HepG2 (cell line): ENCODE results near the gene KRT6C. TPM values are rescaled to one million over a fixed set of nuclear protein-coding genes. Genes with fewer than 3 reads are reported as not detected.

Experiments
- ATAC-seq: fragments of 200-7000 bp; cut with Tn5 transposase; 3 replicates; pipeline ENCODE4 v1.9.1; 2020; ENCODE audit warnings: mild to moderate bottlenecking, moderate library complexity
- BruUV-seq: library from RNA; stranded (reverse); fragments of 400-500 nt; replicated peaks from 2 replicates; lab custom pipeline; 2021; lab: Mats Ljungman, UMichigan
- CTCF ChIA-PET: fragments of 300-600 bp; formaldehyde crosslinking; extraction: SDS; loops from one replicate; lab custom pipeline; 2021; ENCODE audit warnings: low total read pairs, inconsistent platforms, low intra/inter-chr PET ratio; lab: Yijun Ruan, JAX
- POLR2A ChIA-PET: fragments of 350-600 bp; sonication (Branson Sonifier 250); formaldehyde crosslinking; loops from one replicate; lab custom pipeline; 2020; ENCODE audit warnings: antibody characterized with exemption, inconsistent platforms; lab: Yijun Ruan, JAX
- DNase-seq: peaks from one replicate; pipeline ENCODE4 v3.0.0-alpha.2; 2015; ENCODE audit warnings: low spot score
- FAIRE-seq: peaks from 3 replicates; lab custom pipeline; 2011; peaks lifted over from hg19 to GRCh38; lab: Jason Lieb, UNC
- H2AFZ ChIP-seq: one replicate; pipeline ENCODE4 v1.6.1; 2011; ENCODE audit warnings: low read length, inconsistent platforms
- H3K27ac ChIP-seq: fragments of 300-600 bp; 3 replicates; pipeline ENCODE4 v1.8.0; 2011; ENCODE audit warnings: mixed run types, mild to moderate bottlenecking, mixed read lengths, low read length, inconsistent platforms; ENCODE audit not compliant: insufficient read depth; ENCODE audit errors: extremely low read length
- H3K27me3 ChIP-seq, 2 experiments: fragments of 200-600 bp in 1 of 2; 2 replicates in 1 of 2; 3 replicates in 1 of 2; pipeline versions ENCODE4 v1.6.0 to v1.8.0; 2011; ENCODE audit warnings: low read length in 2 of 2, mild to moderate bottlenecking in 2 of 2, moderate library complexity in 2 of 2, inconsistent platforms in 1 of 2; ENCODE audit not compliant: insufficient read depth in 2 of 2, control insufficient read depth in 1 of 2
- H3K36me3 ChIP-seq, 2 experiments: fragments of 200-600 bp in 1 of 2; replicated peaks in 1 of 2; 2 replicates in 1 of 2; 3 replicates in 1 of 2; pipeline versions ENCODE4 v1.5.1 to v1.8.0; 2011; ENCODE audit warnings: low read length in 2 of 2, inconsistent platforms in 1 of 2; ENCODE audit not compliant: insufficient read depth in 2 of 2, control insufficient read depth in 1 of 2
- H3K4me1 ChIP-seq: 2 replicates; pipeline ENCODE4 v1.5.1; 2012; ENCODE audit warnings: low read length, inconsistent platforms; ENCODE audit not compliant: insufficient read depth
- H3K4me2 ChIP-seq: 2 replicates; pipeline ENCODE4 v1.6.0; 2011; ENCODE audit warnings: low read depth, low read length, inconsistent platforms
- H3K4me3 ChIP-seq, 3 experiments: fragments of 200-600 bp in 1 of 3; sonication (generic), shearing (Covaris generic) in 1 of 3; replicated peaks in 1 of 3; 2 replicates each; pipeline ENCODE4 v1.5.1; 2011 to 2016; ENCODE audit warnings: low read length in 3 of 3, inconsistent platforms in 2 of 3, low read depth in 2 of 3, mild to moderate bottlenecking in 2 of 3, control low read depth in 1 of 3, mixed read lengths in 1 of 3; ENCODE audit not compliant: insufficient read depth in 1 of 3
- H3K79me2 ChIP-seq: one replicate; pipeline ENCODE4 v1.6.1; 2011; ENCODE audit warnings: low read length, inconsistent platforms; ENCODE audit not compliant: insufficient read depth
- H3K9ac ChIP-seq: 2 replicates; pipeline ENCODE4 v1.6.0; 2011; ENCODE audit warnings: mild to moderate bottlenecking, low read depth, low read length, inconsistent platforms; ENCODE audit not compliant: insufficient read depth
- H3K9me3 ChIP-seq: 2 replicates; pipeline ENCODE4 v1.5.1; 2012; ENCODE audit warnings: mild to moderate bottlenecking, low read length
- H4K20me1 ChIP-seq: 2 replicates; pipeline ENCODE4 v1.6.0; 2011; ENCODE audit warnings: inconsistent platforms, mild to moderate bottlenecking, low read length, moderate library complexity; ENCODE audit not compliant: insufficient read depth
- ARNTL ChIP-seq: sonication (generic); formaldehyde crosslinking; IDR thresholded peaks from 2 replicates; pipeline ENCODE4 v1.4.0; 2020; ENCODE audit warnings: mild to moderate bottlenecking, missing genetic modification reagents
- DPF2 ChIP-seq: sonication (generic); formaldehyde crosslinking; IDR thresholded peaks from 2 replicates; pipeline ENCODE4 v1.4.0; 2020; ENCODE audit warnings: mild to moderate bottlenecking, low read depth, missing genetic modification reagents, borderline replicate concordance
- MATR3 ChIP-seq: sonication (generic); formaldehyde crosslinking; IDR thresholded peaks from 2 replicates; pipeline ENCODE4 v1.4.0; 2020; ENCODE audit warnings: missing genetic modification reagents
- MBD4 ChIP-seq: IDR thresholded peaks from 2 replicates; pipeline ENCODE4 v1.6.1; 2012; ENCODE audit warnings: low read length, inconsistent platforms, borderline replicate concordance
- MXD4 ChIP-seq: IDR thresholded peaks from 2 replicates; pipeline ENCODE4 v1.6.1; 2016; ENCODE audit warnings: mild to moderate bottlenecking, missing biosample characterization, missing genetic modification reagents
- PAX8 ChIP-seq: sonication (generic); formaldehyde crosslinking; IDR thresholded peaks from 2 replicates; pipeline ENCODE4 v1.8.0; 2022; ENCODE audit warnings: mild to moderate bottlenecking, missing genetic modification reagents, borderline replicate concordance
- RCOR2 ChIP-seq: IDR thresholded peaks from 2 replicates; pipeline ENCODE4 v1.6.1; 2016; ENCODE audit warnings: missing biosample characterization, missing genetic modification reagents
- SYNCRIP ChIP-seq: fragments of 200-400 bp; formaldehyde crosslinking; IDR thresholded peaks from 2 replicates; pipeline ENCODE4 v1.6.1; 2018; ENCODE audit warnings: mild to moderate bottlenecking, low read depth, low read length; ENCODE audit not compliant: insufficient read depth
- U2AF1 ChIP-seq: fragments of 200-400 bp; formaldehyde crosslinking; optimal IDR thresholded peaks from 2 replicates; pipeline ENCODE3; 2017; ENCODE audit warnings: mild to moderate bottlenecking, low read depth, low read length
- ZNF282 ChIP-seq: fragments of 450-650 bp; IDR thresholded peaks from 2 replicates; pipeline ENCODE4 v1.6.1; 2018; ENCODE audit not compliant: partially characterized antibody
- ZNF589 ChIP-seq: sonication (generic); formaldehyde crosslinking; conservative IDR thresholded peaks from 2 replicates; pipeline ENCODE4 v1.8.0; 2022; ENCODE audit warnings: mild to moderate bottlenecking, moderate library complexity, missing genetic modification reagents
- ZSCAN25 ChIP-seq: sonication (generic); formaldehyde crosslinking; IDR thresholded peaks from 2 replicates; pipeline ENCODE4 v1.8.0; 2022; ENCODE audit warnings: mild to moderate bottlenecking, missing genetic modification reagents
- WGBS: methylation state at CpG from one replicate; pipeline ENCODE4 v1.1.6; 2017; ENCODE audit warnings: low lambda C conversion rate; 5-methylcytosine and 5-hydroxymethylcytosine counted together
- in situ Hi-C: cut with HindIII; loops from 2 replicates; pipeline ENCODE4 v1.10.0; 2017; ENCODE audit warnings: low pct_unique_long_range_greater_than_20kb; ENCODE audit not compliant: extremely low pct_ligation_motif_present
- intact Hi-C: fragments of 100-400 bp; cut with micrococcal nuclease; formaldehyde crosslinking; loops from one replicate; pipeline ENCODE4 v1.10.0; 2022; ENCODE audit not compliant: unreplicated experiment
- polyA plus RNA-seq, 8 experiments: library from polyadenylated mRNA; depleted of rRNA in 3 of 8; stranded (reverse) in 7 of 8; unstranded in 1 of 8; fragments of >200 nt; fragmentation: Illumina TruSeq in 4 of 8; extraction: Trizol in 4 of 8; gene quantifications; 2 replicates each; pipeline versions ENCODE4 v1.2.1 to v1.2.3, GENCODE V29; 2011 to 2016; ENCODE audit warnings: low read depth in 4 of 8, missing spikeins in 1 of 8, mixed read lengths in 1 of 8; ENCODE audit not compliant: insufficient read depth in 1 of 8
- total RNA-seq, 5 experiments: library from RNA; depleted of rRNA; stranded (reverse); fragments of >200 nt; fragmentation: Illumina TruSeq; extraction: Trizol; gene quantifications; 2 replicates each; pipeline ENCODE4 v1.2.3, GENCODE V29; 2016; ENCODE audit warnings: low read depth in 1 of 5
- TF ChIP-seq, protein P1 (sequence below): sonication (generic); formaldehyde crosslinking; IDR thresholded peaks from 2 replicates; pipeline ENCODE4 v1.5.0; 2020; ENCODE audit warnings: missing genetic modification reagents, mild to moderate bottlenecking, borderline replicate concordance

Gene KRT6C
- total and polyA plus RNA-seq, 2 of the 13 experiments (the other 11 are each of a cell fraction or from before 2014, with no cell fraction given), result 0.03 TPM; not detected in 1

DNA sequence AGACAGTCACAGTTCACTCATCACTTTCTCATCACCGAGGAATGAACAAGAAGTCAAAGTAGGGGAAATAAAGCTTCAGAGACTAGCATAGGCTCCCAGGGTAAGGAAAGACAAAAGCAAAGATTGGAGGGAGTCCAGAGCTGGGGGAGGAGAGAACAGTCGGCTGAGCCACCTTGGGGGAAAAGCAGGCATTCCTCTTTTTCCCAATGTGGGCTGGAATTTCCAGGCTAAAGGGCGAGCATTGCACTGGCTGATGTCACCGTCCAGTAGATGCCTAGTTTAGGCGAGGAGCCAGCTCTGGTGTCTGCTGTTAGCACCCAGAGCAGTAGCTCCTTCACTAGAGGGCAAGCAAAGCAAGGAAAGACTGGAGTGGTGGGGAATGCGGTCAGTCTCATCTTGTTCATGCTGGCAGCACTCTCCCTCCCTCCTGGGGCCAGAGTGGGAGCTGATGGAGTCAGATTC is 31.0 kb downstream of the KRT6C start:
- TF ChIP-seq U2AF1 (no peak), ZNF589 (CRISPR knock-in tag) (no peak), MATR3 (CRISPR knock-in tag) (no peak), PAX8 (CRISPR knock-in tag) (no peak), SYNCRIP (no peak), ARNTL (CRISPR knock-in tag) (no peak), RCOR2 (CRISPR knock-in tag) (no peak)
- Histone ChIP-seq H4K20me1 (no peaks in the 10 kb centered on the region), H3K9ac (no peak overlapping the region), H3K4me2 (no peak overlapping the region), H3K4me3 (no peak overlapping the region), H3K9me3 (no peaks in the 10 kb centered on the region), H2AFZ (no peak overlapping the region), H3K4me1 (peaks cover 13% of the 10 kb centered on the region), H3K27ac (no peak overlapping the region), H3K79me2 (no peaks in the 10 kb centered on the region), H3K36me3 (no peaks in the 10 kb centered on the region), H3K27me3 (peaks cover 1 to 4% of the 10 kb centered on the region in 2 experiments; a peak in 2 of 5 replicates)
- BruUV-seq, result no TSS peak
- no peak for DNase-seq
- in situ Hi-C loops, result no loop called here
- ChIA-PET POLR2A (no interaction called here), CTCF (no interaction called here)
- intact Hi-C loops, result no loop called here
- 2% methylated on average over 5 of the region's 6 CpGs for WGBS
- ATAC-seq, result no peak
- FAIRE-seq, result no peak

DNA sequence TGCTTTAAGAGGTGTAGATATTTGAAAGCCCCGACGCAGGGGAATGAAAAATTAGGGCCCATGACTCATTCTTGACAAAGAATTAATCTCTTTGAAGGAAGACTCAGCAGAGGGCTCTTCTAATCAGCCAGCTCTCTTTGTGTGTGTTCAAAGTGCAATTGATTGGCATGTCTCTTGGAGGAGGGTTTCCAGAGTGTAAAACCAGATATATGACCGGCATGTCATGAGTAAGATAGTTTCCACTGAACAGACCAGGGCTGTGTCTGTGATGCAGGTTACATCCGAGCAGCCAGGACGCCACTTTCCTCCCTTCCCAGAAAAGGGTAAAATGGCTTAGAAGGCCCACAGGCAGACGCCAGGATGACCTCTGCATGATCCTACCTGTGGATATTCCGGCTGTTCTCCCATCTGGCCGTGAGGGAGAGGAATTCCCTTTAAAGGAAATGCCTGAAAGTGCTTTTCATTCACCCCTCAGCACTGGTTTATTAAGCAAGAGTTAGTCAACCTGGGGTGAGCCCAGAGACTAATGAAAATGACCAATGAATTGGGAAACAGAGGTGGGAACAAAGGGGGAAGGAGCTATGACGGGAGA is 32.2 kb downstream of the KRT6C start:
- intact Hi-C loops (no loop called here), in situ Hi-C loops (no loop called here)
- Histone ChIP-seq H3K27me3 (peaks cover 1 to 2% of the 10 kb centered on the region in 2 experiments; a peak in 2 of 5 replicates), H3K9me3 (no peaks in the 10 kb centered on the region), H3K36me3 (no peaks in the 10 kb centered on the region), H3K4me1 (peaks cover 13% of the 10 kb centered on the region), H4K20me1 (no peaks in the 10 kb centered on the region), H3K4me3 (no peak overlapping the region), H2AFZ (no peak overlapping the region)
- 4% methylated on average over 8 of the region's 9 CpGs for WGBS
- POLR2A ChIA-PET, result no interaction called here
- CTCF ChIA-PET, result no interaction called here
- no peak for TF ChIP-seq MXD4 (CRISPR knock-in tag)
- TF ChIP-seq ZNF282, result no peak
- no peak for TF ChIP-seq ZSCAN25
- TF ChIP-seq, protein P1, sequence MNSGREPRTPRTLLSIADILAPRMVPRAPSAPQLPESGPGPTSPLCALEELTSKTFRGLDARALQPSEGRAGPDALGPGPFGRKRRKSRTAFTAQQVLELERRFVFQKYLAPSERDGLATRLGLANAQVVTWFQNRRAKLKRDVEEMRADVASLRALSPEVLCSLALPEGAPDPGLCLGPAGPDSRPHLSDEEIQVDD (CRISPR knock-in tag), result no peak
- no peak for TF ChIP-seq DPF2
- no peak for TF ChIP-seq MBD4
- TF ChIP-seq, all 625 proteins: peak for 0
- no peaks in the 10 kb centered on the region for H3K79me2 ChIP-seq
- H3K4me2 ChIP-seq, result no peak overlapping the region
- H3K9ac ChIP-seq, result no peak overlapping the region
- no peak overlapping the region for H3K27ac ChIP-seq
- BruUV-seq, result no TSS peak
- DNase-seq, result peak; percentile 46
- no peak for FAIRE-seq
- peak; percentile 74 for ATAC-seq
